Measurements from ENCODE around the gene DHRS7.

GRCh38 chr14:60134702-60135101 is 30.5 kb downstream of the DHRS7 start:
- TF ChIP-seq CTCF (IDR thresholded peaks at IDR 0.05) (no peak), POLR2A (IDR thresholded peaks at IDR 0.05) (no peak), EP300 (IDR thresholded peaks at IDR 0.05) (no peak), POLR2AphosphoS5 (IDR thresholded peaks at IDR 0.05) (no peak)

All from upper lobe of left lung (tissue), 4 donors.